ENCODE results near the gene SCUBE3.

SCUBE3 gene

DNA sequence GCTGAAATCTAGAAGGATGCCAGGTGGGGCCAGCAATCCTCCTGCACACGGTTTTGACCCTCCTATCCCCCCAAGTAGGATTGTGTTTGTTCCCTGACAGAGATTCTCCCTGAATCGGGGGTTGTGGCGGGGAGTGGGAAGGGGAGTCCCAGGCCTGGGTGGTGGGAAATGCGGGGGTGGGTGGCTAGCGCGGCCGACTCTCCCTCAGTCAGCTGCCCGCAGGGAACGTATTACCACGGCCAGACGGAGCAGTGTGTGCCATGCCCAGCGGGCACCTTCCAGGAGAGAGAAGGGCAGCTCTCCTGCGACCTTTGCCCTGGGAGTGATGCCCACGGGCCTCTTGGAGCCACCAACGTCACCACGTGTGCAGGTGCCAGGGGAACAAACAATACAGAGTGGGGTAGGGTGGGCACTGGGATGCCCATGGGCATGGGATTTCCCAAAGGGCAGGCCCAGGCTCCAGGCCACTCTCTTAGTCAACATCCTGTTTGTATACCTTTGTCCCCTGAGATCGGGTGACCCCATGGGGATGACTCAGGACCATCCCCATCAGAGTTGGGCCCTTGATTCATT is 29.7 kb downstream of the SCUBE3 start:
- DNase-seq (ENCODE audit: low read depth): no peak
- no peak overlapping the region for H3K4me3 ChIP-seq (ENCODE audit: low read length)
- TF ChIP-seq, protein P1, sequence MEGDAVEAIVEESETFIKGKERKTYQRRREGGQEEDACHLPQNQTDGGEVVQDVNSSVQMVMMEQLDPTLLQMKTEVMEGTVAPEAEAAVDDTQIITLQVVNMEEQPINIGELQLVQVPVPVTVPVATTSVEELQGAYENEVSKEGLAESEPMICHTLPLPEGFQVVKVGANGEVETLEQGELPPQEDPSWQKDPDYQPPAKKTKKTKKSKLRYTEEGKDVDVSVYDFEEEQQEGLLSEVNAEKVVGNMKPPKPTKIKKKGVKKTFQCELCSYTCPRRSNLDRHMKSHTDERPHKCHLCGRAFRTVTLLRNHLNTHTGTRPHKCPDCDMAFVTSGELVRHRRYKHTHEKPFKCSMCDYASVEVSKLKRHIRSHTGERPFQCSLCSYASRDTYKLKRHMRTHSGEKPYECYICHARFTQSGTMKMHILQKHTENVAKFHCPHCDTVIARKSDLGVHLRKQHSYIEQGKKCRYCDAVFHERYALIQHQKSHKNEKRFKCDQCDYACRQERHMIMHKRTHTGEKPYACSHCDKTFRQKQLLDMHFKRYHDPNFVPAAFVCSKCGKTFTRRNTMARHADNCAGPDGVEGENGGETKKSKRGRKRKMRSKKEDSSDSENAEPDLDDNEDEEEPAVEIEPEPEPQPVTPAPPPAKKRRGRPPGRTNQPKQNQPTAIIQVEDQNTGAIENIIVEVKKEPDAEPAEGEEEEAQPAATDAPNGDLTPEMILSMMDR (conservative IDR thresholded peaks at IDR 0.05; ENCODE audit: low read length): no peak

DNA sequence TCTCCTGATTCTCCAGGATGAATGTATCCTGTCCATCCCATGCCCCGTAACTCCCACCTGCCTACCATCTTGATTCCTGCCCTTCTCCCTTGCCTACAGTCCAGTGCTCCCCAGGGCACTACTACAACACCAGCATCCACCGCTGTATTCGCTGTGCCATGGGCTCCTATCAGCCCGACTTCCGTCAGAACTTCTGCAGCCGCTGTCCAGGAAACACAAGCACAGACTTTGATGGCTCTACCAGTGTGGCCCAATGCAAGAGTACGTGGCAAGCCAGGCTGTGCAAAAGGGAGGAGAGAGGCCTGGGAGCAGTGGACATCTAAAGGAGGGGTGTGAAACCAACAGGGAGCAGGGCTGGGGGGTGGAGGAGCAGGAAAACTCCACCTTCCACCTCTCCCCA is 30.8 kb downstream of the SCUBE3 start:
- TF ChIP-seq, protein P1 (conservative IDR thresholded peaks at IDR 0.05; ENCODE audit: low read length): no peak

DNA sequence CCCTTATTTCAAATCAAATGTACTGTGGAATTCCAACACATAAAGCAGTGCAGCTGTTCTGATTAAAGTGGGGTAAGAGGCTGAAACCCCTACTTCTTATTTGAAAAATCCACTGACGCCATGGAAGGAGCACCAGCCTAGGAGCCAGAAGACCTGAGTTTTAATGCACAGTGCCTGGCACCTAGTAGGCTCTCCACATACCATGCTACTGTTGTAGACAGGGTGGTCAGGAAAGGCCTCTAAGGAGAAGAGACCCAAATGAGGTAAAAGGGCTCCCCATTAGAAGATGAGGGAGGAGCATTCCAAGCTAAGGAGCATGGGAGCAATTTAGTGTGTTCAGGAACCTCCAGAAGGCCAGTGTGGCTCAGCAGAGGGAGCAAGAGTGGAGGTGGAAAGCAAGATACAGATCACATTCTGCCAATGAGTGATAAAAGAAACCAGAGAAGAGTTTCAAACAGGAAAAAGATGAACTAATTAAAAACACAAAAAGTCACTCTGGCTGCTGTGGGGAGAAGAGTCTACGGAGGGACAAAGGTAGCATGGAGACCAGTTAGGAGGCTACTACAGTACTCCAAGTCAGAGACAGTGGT is 34.0 kb downstream of the SCUBE3 start:
- H3K4me3 ChIP-seq (ENCODE audit: low read length): no peak overlapping the region
- TF ChIP-seq, protein P1 (conservative IDR thresholded peaks at IDR 0.05; ENCODE audit: low read length): no peak
- DNase-seq (ENCODE audit: low read depth): no peak

More for the DNA sequence above, 30.8 kb downstream of the SCUBE3 start:
- no peak for DNase-seq (ENCODE audit: low read depth)
- H3K4me3 ChIP-seq (ENCODE audit: low read length): no peak overlapping the region

DNA sequence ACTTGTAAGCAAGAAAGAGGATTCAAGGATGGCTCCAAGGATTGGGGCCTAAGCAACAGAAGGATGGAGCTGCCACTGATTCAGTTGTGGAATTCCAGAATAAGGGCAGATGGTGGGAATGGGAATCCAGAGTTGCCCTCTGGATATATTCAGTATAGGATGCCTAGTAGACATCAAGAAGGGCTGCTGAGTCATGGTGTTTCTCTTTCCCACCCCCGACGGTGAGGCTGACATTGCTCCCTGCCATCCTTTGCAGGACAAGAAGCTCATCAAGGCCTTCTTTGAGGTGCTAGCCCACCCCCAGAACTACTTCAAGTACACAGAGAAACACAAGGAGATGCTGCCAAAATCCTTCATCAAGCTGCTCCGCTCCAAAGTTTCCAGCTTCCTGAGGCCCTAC is 34.5 kb downstream of the SCUBE3 start:
- no peak overlapping the region for H3K4me3 ChIP-seq (ENCODE audit: low read length)
- TF ChIP-seq, protein P1 (conservative IDR thresholded peaks at IDR 0.05; ENCODE audit: low read length): no peak
- DNase-seq (ENCODE audit: low read depth): no peak

DNA sequence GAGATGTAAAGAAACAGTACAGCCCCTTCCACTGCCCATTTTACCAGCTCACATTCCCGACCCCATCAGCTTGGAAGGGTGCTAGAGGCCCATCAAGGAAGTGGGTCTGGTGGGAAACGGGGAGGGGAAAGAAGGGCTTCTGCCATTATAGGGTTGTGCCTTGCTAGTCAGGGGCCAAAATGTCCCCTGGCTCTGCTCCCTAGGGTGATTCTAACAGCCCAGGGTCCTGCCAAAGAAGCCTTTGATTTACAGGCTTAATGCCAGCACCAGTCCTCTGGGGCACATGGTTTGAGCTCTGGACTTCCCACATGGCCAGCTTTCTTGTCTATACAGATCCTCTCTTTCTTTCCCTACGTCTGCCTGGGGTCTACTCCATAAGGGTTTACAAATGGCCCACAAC is 35.2 kb downstream of the SCUBE3 start:
- TF ChIP-seq, protein P1 (conservative IDR thresholded peaks at IDR 0.05; ENCODE audit: low read length): no peak
- DNase-seq (ENCODE audit: low read depth): no peak
- H3K4me3 ChIP-seq (ENCODE audit: low read length): no peak overlapping the region

DNA sequence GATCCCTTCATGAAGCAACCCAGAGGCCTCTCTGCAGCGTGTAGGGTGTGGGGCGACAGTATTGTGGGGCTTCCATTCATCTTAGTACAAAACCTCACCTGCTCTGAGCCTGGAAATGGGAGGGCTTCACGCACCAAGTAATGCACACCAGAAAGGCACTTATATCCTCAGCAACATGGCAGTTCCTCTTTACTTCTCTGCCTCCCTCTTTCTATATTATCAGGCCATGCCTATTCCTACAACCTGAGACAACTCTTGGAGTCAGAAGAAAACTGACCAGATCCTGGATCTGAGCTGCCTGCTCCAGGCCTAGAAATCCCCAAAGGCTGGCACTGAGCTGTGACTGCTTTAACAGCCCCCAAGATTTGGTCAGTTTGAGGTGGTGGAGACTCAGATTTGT is 38.2 kb downstream of the SCUBE3 start:
- no peak for DNase-seq (ENCODE audit: low read depth)

DNA sequence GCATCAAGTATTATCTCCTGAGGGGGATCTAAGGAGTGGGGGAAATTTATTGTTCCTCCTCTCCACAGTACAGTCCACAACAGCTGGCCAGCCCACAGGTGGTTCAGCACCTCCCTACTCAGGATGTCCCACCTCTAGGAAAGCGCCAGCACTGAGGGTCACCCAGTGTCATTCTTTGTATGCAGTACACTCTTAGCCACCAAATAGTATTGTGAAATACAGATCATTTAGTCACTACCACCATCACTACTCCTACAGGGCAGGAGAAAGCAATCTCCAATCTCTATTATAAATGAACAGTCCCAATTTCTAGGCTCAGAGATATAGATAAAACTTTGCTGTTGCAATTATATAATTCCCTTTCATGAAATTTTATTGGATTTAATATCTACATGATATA is 39.5 kb downstream of the SCUBE3 start:
- TF ChIP-seq, protein P1 (conservative IDR thresholded peaks at IDR 0.05; ENCODE audit: low read length): no peak
- H3K4me3 ChIP-seq (ENCODE audit: low read length): no peak overlapping the region
- no peak for DNase-seq (ENCODE audit: low read depth)

More for the DNA sequence above, 38.2 kb downstream of the SCUBE3 start:
- no peak overlapping the region for H3K4me3 ChIP-seq (ENCODE audit: low read length)
- TF ChIP-seq, protein P1 (conservative IDR thresholded peaks at IDR 0.05; ENCODE audit: low read length): no peak
